ENCODE results near the gene FOXO4.

- TF ChIP-seq CTCF (IDR thresholded peaks at IDR 0.05) (no peak), ZFX (IDR thresholded peaks at IDR 0.05; ENCODE audit: borderline replicate concordance) (no peak)
These were observed 28.6 kb upstream of the FOXO4 start for GRCh38 chrX:71067089-71067488.

Data from 22Rv1 (cell line).